Measurements from ENCODE around the gene PDYN.

GRCh38 chr20:2002365-2002764, 8.5 kb upstream of the PDYN start:
- TF ChIP-seq YY1 (IDR thresholded peaks at IDR 0.05; ENCODE audit: insufficient read depth, insufficient read length) (no peak), ZNF274 (IDR thresholded peaks at IDR 0.05; ENCODE audit: low read depth, low read length) (no peak)

All from NT2/D1 (cell line).